Spleen (tissue), 11 donors: ENCODE data around the gene OTX2. TPM values are rescaled to one million over a fixed set of nuclear protein-coding genes. Genes with fewer than 3 reads are reported as not detected.

Source experiments
- DNase-seq: peaks from one replicate; pipeline ENCODE4 v3.0.0-alpha.2; 2020
- H3K27ac ChIP-seq, 8 donors: fragments of 200-600 bp; sonication (generic) in 7 of 8; 1 replicate in 4 of 8; 2 replicates in 4 of 8; pipeline versions ENCODE4 v1.5.0 to v1.8.0; 2016 to 2021; ENCODE audit warnings: inconsistent platforms in 4 of 8, mild to moderate bottlenecking in 4 of 8, moderate library complexity in 1 of 8
- H3K27me3 ChIP-seq, 7 donors: fragments of 200-600 bp; sonication (generic) in 6 of 7; replicated peaks in 1 of 7; 1 replicate in 4 of 7; 2 replicates in 3 of 7; pipeline versions ENCODE4 v1.5.0 to v1.8.0; 2016 to 2021; ENCODE audit warnings: inconsistent platforms in 3 of 7, mild to moderate bottlenecking in 1 of 7
- H3K36me3 ChIP-seq, 6 donors: fragments of 200-600 bp; sonication (generic) in 5 of 6; 1 replicate in 4 of 6; 2 replicates in 2 of 6; pipeline versions ENCODE4 v1.5.0 to v1.8.0; 2016 to 2021; ENCODE audit warnings: inconsistent platforms in 2 of 6
- H3K4me1 ChIP-seq, 6 donors: fragments of 200-600 bp; sonication (generic) in 5 of 6; 1 replicate in 3 of 6; 2 replicates in 3 of 6; pipeline versions ENCODE4 v1.5.0 to v1.8.0; 2016 to 2021; ENCODE audit warnings: inconsistent platforms in 3 of 6
- H3K4me3 ChIP-seq, 8 donors: fragments of 200-600 bp; sonication (generic) in 7 of 8; 1 replicate in 4 of 8; 2 replicates in 4 of 8; pipeline versions ENCODE4 v1.5.0 to v1.8.0; 2016 to 2021; ENCODE audit warnings: inconsistent platforms in 4 of 8, mild to moderate bottlenecking in 4 of 8, moderate library complexity in 2 of 8
- H3K9me3 ChIP-seq, 8 donors: fragments of 200-600 bp; sonication (generic) in 7 of 8; 1 replicate in 4 of 8; 2 replicates in 4 of 8; pipeline versions ENCODE4 v1.5.0 to v1.8.0; 2016 to 2021; ENCODE audit warnings: inconsistent platforms in 4 of 8
- POLR2A ChIP-seq, 3 donors: fragments of 450-650 bp; IDR thresholded peaks; one replicate each; pipeline ENCODE4 v1.5.1; 2017; ENCODE audit warnings: antibody characterized with exemption in 3 of 3, mild to moderate bottlenecking in 1 of 3
- POLR2AphosphoS5 ChIP-seq, 3 donors: sonication (generic); formaldehyde crosslinking; IDR thresholded peaks; one replicate each; pipeline ENCODE4 v1.5.1; 2017; ENCODE audit warnings: antibody characterized with exemption in 3 of 3
- WGBS, 5 donors: extraction: QIAGEN DNeasy Blood & Tissue Kit in 3 of 5; methylation state at CpG; one replicate each; pipeline versions ENCODE4 v1.1.5 to v1.1.7; 2013 to 2018; 5-methylcytosine and 5-hydroxymethylcytosine counted together
- intact Hi-C: fragments of 100-400 bp; cut with DNase I; formaldehyde crosslinking; loops from one replicate; pipeline ENCODE4 v1.15.0; 2023; ENCODE audit warnings: low total_unique reads
- polyA plus RNA-seq, 3 donors: library from polyadenylated mRNA; stranded (reverse); fragments of 200-250 nt; gene quantifications; one replicate each; pipeline ENCODE4 v1.2.1, GENCODE V29; 2013
- total RNA-seq, 7 donors: library from RNA; depleted of rRNA in 3 of 7; stranded (reverse); fragments of >200 nt in 3 of 7; fragmentation: NEBNext Ultra II Directional in 4 of 7; extraction: Animal tissue kit (Norgen Biotek cat#: 25700) in 4 of 7; gene quantifications; one replicate each; pipeline versions ENCODE4 v1.1.0 to v1.2.1, GENCODE V29; 2016 to 2021
- TF ChIP-seq, protein P1 (sequence below), 11 experiments: fragments of 200-600 bp in 7 of 11; fragments of 450-650 bp in 4 of 11; sonication (generic) in 4 of 11; IDR thresholded peaks in 8 of 11; conservative IDR thresholded peaks in 3 of 11; 1 replicate in 7 of 11; 2 replicates in 4 of 11; pipeline versions ENCODE4 v1.4.0 to v1.8.0; 2016 to 2021; ENCODE audit warnings: antibody characterized with exemption in 11 of 11, inconsistent platforms in 4 of 11, mild to moderate bottlenecking in 1 of 11
- donor health status: healthy with polysubstance abuse.
- donor health status: DM: no; HTN: no; CAD: no; lungs with moderate emphysema.
- donor health status: DM: no; HTN: no; CAD: no.
- donor health status: Bipolar disorder and iron deficiency.
- donor health status: healthy.
- donor health status: DM: no; HTN: no; CAD: no.
- donor health status: DM: yes; HTN: yes; CAD: no.

OTX2 gene
- total and polyA plus RNA-seq, 10 donors = not detected

DNA sequence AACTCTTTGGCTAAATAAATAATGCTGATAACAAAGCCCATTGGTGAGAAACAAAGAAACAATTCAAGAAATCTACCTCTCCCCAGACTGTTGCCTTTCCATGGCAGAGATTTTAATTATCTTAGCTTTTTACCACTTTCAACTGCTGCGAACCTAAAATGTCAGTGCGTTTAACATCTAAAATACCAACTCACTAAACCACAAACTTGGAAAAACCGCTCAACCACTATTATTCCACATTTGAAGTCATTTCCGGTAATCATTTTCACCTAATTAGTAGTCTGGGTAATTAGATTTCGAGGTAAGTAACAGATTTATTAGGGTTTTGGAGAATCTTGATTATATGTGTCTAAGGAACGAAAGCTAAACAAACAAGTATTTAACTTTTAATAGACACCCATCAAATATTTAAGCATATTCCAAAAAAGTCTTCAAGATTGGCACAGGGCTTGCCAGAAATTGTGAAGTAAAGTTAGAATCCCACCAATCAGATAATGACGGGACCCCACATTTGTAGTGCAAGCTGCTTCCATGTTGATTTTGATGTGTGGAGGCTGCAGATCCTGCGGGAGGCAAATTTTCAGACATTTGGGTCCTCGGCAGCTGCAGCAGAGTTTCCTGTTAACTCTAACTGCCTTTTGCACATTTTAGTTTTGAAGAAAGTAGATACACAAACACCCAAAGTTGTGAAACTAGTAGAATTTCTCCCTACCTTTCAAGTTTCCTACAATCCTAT is 4.1 kb downstream of the OTX2 start:
- H3K9me3 ChIP-seq = peaks cover 0 to 13% (median 0%) of the 10 kb centered on the region in 8 donors
- H3K27ac ChIP-seq = no peak overlapping the region
- H3K36me3 ChIP-seq = no peaks in the 10 kb centered on the region
- DNase-seq = no peak
- intact Hi-C loops = no loop called here
- TF ChIP-seq, protein P1, sequence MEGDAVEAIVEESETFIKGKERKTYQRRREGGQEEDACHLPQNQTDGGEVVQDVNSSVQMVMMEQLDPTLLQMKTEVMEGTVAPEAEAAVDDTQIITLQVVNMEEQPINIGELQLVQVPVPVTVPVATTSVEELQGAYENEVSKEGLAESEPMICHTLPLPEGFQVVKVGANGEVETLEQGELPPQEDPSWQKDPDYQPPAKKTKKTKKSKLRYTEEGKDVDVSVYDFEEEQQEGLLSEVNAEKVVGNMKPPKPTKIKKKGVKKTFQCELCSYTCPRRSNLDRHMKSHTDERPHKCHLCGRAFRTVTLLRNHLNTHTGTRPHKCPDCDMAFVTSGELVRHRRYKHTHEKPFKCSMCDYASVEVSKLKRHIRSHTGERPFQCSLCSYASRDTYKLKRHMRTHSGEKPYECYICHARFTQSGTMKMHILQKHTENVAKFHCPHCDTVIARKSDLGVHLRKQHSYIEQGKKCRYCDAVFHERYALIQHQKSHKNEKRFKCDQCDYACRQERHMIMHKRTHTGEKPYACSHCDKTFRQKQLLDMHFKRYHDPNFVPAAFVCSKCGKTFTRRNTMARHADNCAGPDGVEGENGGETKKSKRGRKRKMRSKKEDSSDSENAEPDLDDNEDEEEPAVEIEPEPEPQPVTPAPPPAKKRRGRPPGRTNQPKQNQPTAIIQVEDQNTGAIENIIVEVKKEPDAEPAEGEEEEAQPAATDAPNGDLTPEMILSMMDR (IDR thresholded peaks at IDR 0.05 in 8 of 11, conservative IDR thresholded peaks at IDR 0.05 in 3 of 11) = no peak
- TF ChIP-seq POLR2A (IDR thresholded peaks at IDR 0.05) = no peak
- TF ChIP-seq POLR2AphosphoS5 (IDR thresholded peaks at IDR 0.05) = no peak
- no peak overlapping the region for H3K4me3 ChIP-seq
- peaks cover 0 to 26% (median 16%) of the 10 kb centered on the region in 6 donors for H3K4me1 ChIP-seq
- H3K27me3 ChIP-seq = peaks cover 13 to 100% (median 96%) of the 10 kb centered on the region in 7 donors
- 6 to 10% (median 6%) methylated on average over 9 of the region's 9 CpGs for WGBS, 5 donors

DNA sequence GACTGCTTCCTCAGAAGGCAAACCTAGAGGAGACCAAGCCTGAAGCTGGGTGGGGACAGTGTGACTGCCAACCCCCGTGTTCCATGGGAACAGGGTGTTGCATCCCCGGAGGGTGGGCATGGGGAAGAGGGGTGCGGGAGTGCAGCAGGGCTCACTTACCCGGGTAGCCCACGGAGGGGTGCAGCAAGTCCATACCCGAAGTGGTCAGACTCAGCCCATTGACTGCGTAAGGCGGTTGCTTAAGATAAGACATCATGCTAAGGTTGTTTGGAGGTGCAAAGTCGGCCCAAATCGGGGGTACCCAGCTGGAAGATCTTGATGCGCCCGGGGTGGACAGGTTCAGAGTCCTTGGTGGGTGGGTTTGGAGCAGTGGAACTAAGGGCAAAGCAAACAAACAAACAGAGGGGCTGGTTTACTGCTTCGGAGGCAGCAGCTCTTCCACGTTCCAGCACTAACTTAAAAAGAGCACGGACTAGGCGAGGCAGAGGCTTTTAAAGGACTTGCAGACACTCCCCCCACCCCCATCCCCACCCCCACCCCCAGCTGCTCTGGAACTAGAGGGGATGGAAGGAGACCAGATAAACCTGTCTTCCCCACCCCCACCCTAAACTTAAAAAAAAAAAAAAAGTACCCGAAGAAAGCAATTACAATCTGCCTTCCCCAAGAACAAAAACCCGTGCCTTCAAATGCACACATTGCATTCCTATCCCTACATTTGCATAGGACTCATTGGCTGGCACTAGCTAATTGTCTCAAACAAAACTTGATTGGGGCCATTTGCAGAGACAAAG is 4.9 kb downstream of the OTX2 start:
- H3K27me3 ChIP-seq = peaks cover 13 to 100% (median 96%) of the 10 kb centered on the region in 7 donors
- no peak for DNase-seq
- H3K27ac ChIP-seq = no peak overlapping the region
- 4 to 9% (median 7%) methylated on average over 16 to 18 of the region's 18 CpGs for WGBS, 5 donors
- H3K4me3 ChIP-seq = no peak overlapping the region
- TF ChIP-seq, protein P1 (IDR thresholded peaks at IDR 0.05 in 8 of 11, conservative IDR thresholded peaks at IDR 0.05 in 3 of 11) = no peak
- H3K4me1 ChIP-seq = peaks cover 0 to 26% (median 16%) of the 10 kb centered on the region in 6 donors
- no peaks in the 10 kb centered on the region for H3K36me3 ChIP-seq
- peaks cover 0 to 13% (median 0%) of the 10 kb centered on the region in 8 donors for H3K9me3 ChIP-seq
- intact Hi-C loops = no loop called here

DNA sequence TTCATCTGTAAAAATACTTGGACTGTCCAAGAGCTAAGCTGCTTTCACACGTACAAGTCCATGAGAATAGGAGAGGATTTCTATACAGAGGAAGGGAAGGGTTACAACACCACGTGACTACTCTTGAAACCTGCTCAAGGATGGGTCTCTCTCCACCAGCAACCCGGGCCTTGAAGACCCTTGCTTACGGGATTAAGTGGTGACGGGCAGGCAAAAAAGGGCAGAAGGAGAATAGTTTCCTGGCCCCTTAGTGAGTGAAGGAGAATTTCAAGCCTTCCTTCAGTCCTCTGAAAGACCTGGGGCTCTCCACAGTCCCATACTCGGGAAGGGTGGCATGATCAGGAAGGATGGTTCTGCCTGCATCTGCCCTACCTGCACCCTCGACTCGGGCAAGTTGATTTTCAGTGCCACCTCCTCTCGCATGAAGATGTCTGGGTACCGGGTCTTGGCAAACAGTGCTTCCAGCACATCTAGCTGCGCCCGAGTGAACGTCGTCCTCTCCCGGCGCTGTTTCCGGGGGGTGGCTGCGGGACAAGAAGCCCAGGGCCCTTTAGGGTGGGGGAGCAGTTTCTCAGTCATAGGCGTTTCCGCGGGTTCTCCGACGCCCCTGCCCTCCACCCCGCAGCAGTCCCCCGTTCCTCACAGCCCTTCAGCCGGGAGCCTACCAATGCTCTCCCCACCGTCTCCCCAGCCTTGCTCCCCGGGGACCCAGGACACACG is 6.3 kb downstream of the OTX2 start:
- intact Hi-C loops = no loop called here
- no peak overlapping the region for H3K27ac ChIP-seq
- no peak overlapping the region for H3K4me3 ChIP-seq
- H3K4me1 ChIP-seq = peaks cover 0 to 19% (median 10%) of the 10 kb centered on the region in 6 donors
- WGBS, 5 donors = 7 to 11% (median 9%) methylated on average over 26 to 29 of the region's 29 CpGs
- TF ChIP-seq POLR2AphosphoS5 (IDR thresholded peaks at IDR 0.05) (no peak), POLR2A (IDR thresholded peaks at IDR 0.05) (no peak)
- TF ChIP-seq, protein P1 (IDR thresholded peaks at IDR 0.05 in 8 of 11, conservative IDR thresholded peaks at IDR 0.05 in 3 of 11) = no peak
- H3K27me3 ChIP-seq = peaks cover 10 to 100% (median 95%) of the 10 kb centered on the region in 7 donors
- no peaks in the 10 kb centered on the region for H3K36me3 ChIP-seq
- H3K9me3 ChIP-seq = peaks cover 0 to 5% (median 0%) of the 10 kb centered on the region in 8 donors
- no peak for DNase-seq
